HepG2 (cell line): ENCODE results near the gene MEAF6. TPM values are rescaled to one million over a fixed set of nuclear protein-coding genes. Genes with fewer than 3 reads are reported as not detected.

Experiments
- ATF3 ChIP-seq: sonication (generic); formaldehyde crosslinking; IDR thresholded peaks from 2 replicates; pipeline ENCODE4 v1.4.0; 2020; ENCODE audit warnings: missing genetic modification reagents
- EP300 ChIP-seq, 3 experiments: sonication (generic) in 1 of 3; formaldehyde crosslinking in 1 of 3; IDR thresholded peaks; 2 replicates each; pipeline versions ENCODE4 v1.5.1 to v1.6.1; 2011 to 2020; ENCODE audit warnings: low read depth in 2 of 3, low read length in 2 of 3, borderline replicate concordance in 1 of 3, improper control_type of control experiment in 1 of 3, mild to moderate bottlenecking in 1 of 3, missing genetic modification reagents in 1 of 3, moderate library complexity in 1 of 3
- GTF2F1 ChIP-seq: fragments of 150-350 bp; IDR thresholded peaks from 2 replicates; pipeline ENCODE4 v1.6.1; 2014; ENCODE audit warnings: low read length
- GZF1 ChIP-seq: sonication (generic); formaldehyde crosslinking; IDR thresholded peaks from 2 replicates; pipeline ENCODE4 v1.5.1; 2020; ENCODE audit warnings: mild to moderate bottlenecking, missing genetic modification reagents
- KLF9 ChIP-seq: IDR thresholded peaks from 2 replicates; pipeline ENCODE4 v1.6.1; 2016; ENCODE audit warnings: low read depth
- MAFG ChIP-seq: sonication (generic); formaldehyde crosslinking; IDR thresholded peaks from 2 replicates; pipeline ENCODE4 v1.5.1; 2020; ENCODE audit warnings: mild to moderate bottlenecking, missing genetic modification reagents
- NR3C1 ChIP-seq: sonication (generic); formaldehyde crosslinking; IDR thresholded peaks from 2 replicates; pipeline ENCODE4 v1.4.0; 2020; ENCODE audit warnings: missing genetic modification reagents
- RFX1 ChIP-seq: fragments of 450-650 bp; IDR thresholded peaks from 2 replicates; pipeline ENCODE4 v1.6.1; 2017
- RFX5 ChIP-seq: IDR thresholded peaks from 2 replicates; pipeline ENCODE4 v1.6.1; 2011; ENCODE audit warnings: low read depth, low read length, improper control_type of control experiment
- SNAPC4 ChIP-seq: sonication (generic); formaldehyde crosslinking; IDR thresholded peaks from 2 replicates; pipeline ENCODE4 v1.4.0; 2020; ENCODE audit warnings: mild to moderate bottlenecking, missing genetic modification reagents
- TEAD2 ChIP-seq: sonication (generic); formaldehyde crosslinking; IDR thresholded peaks from 2 replicates; pipeline ENCODE4 v1.9.0; 2021; ENCODE audit warnings: missing genetic modification reagents
- ZBTB26 ChIP-seq: IDR thresholded peaks from 2 replicates; pipeline ENCODE4 v1.6.1; 2016; ENCODE audit warnings: missing compliant biosample characterization, missing genetic modification reagents, borderline replicate concordance
- ZFP1 ChIP-seq: IDR thresholded peaks from 2 replicates; pipeline ENCODE4 v1.6.1; 2016
- ZNF160 ChIP-seq: sonication (generic); formaldehyde crosslinking; IDR thresholded peaks from 2 replicates; pipeline ENCODE4 v1.8.0; 2022; ENCODE audit warnings: mild to moderate bottlenecking, inconsistent platforms, missing genetic modification reagents
- ZNF33A ChIP-seq: sonication (generic); formaldehyde crosslinking; IDR thresholded peaks from 2 replicates; pipeline ENCODE4 v1.5.1; 2020; ENCODE audit warnings: missing genetic modification reagents, mild to moderate bottlenecking, moderate library complexity, borderline replicate concordance
- ZSCAN22 ChIP-seq: sonication (generic); formaldehyde crosslinking; IDR thresholded peaks from 2 replicates; pipeline ENCODE4 v1.4.0; 2020; ENCODE audit warnings: mild to moderate bottlenecking, missing genetic modification reagents
- polyA plus RNA-seq, 8 experiments: library from polyadenylated mRNA; depleted of rRNA in 3 of 8; stranded (reverse) in 7 of 8; unstranded in 1 of 8; fragments of >200 nt; fragmentation: Illumina TruSeq in 4 of 8; extraction: Trizol in 4 of 8; gene quantifications; 2 replicates each; pipeline versions ENCODE4 v1.2.1 to v1.2.3, GENCODE V29; 2011 to 2016; ENCODE audit warnings: low read depth in 4 of 8, missing spikeins in 1 of 8, mixed read lengths in 1 of 8; ENCODE audit not compliant: insufficient read depth in 1 of 8
- total RNA-seq, 5 experiments: library from RNA; depleted of rRNA; stranded (reverse); fragments of >200 nt; fragmentation: Illumina TruSeq; extraction: Trizol; gene quantifications; 2 replicates each; pipeline ENCODE4 v1.2.3, GENCODE V29; 2016; ENCODE audit warnings: low read depth in 1 of 5
- TF ChIP-seq, protein P1 (sequence below): sonication (generic); formaldehyde crosslinking; conservative IDR thresholded peaks from 2 replicates; pipeline ENCODE4 v1.5.0; 2020; ENCODE audit warnings: missing genetic modification reagents
- TF ChIP-seq, protein P2 (sequence below): sonication (generic); formaldehyde crosslinking; conservative IDR thresholded peaks from 2 replicates; pipeline ENCODE4 v1.4.0; 2020; ENCODE audit warnings: missing genetic modification reagents
- TF ChIP-seq, protein P3 (sequence below): sonication (generic); formaldehyde crosslinking; IDR thresholded peaks from 2 replicates; pipeline ENCODE4 v1.8.1; 2023; ENCODE audit warnings: mild to moderate bottlenecking, moderate library complexity, missing genetic modification reagents

The MEAF6 gene
- total and polyA plus RNA-seq, 2 of the 13 experiments (the other 11 are each of a cell fraction or from before 2014, with no cell fraction given), result 29.5 to 45.6 TPM

GRCh38 chr1:37553927-37554808 is 39.6 kb upstream of the MEAF6 start, which contains the start of gene SNIP1 (continued):
- TF ChIP-seq GTF2F1 (no peak; the same call in 1 of the 2 replicates), GZF1 (CRISPR knock-in tag) (no peak), ZBTB26 (CRISPR knock-in tag) (no peak), ZNF160 (no peak), ZSCAN22 (CRISPR knock-in tag) (no peak), TEAD2 (CRISPR knock-in tag) (0 out of 2 replicates have a peak, but pooled peaks have one; percentile 47), ZNF33A (CRISPR knock-in tag) (no peak), NR3C1 (CRISPR knock-in tag) (no peak), RFX1 (no peak), EP300 (IDR thresholded peaks at IDR 0.05; ENCODE audit: low read depth in 2 of 2, low read length in 2 of 2) (no peak), EP300 (CRISPR knock-in tag; IDR thresholded peaks at IDR 0.05; ENCODE audit: borderline replicate concordance) (no peak), MAFG (no peak), ATF3 (CRISPR knock-in tag) (no peak), RFX5 (no peak), SNAPC4 (CRISPR knock-in tag) (no peak), KLF9 (CRISPR knock-in tag) (peak; percentile 94; the same call in 1 of the 2 replicates), ZFP1 (CRISPR knock-in tag) (no peak)
- TF ChIP-seq, protein P1, sequence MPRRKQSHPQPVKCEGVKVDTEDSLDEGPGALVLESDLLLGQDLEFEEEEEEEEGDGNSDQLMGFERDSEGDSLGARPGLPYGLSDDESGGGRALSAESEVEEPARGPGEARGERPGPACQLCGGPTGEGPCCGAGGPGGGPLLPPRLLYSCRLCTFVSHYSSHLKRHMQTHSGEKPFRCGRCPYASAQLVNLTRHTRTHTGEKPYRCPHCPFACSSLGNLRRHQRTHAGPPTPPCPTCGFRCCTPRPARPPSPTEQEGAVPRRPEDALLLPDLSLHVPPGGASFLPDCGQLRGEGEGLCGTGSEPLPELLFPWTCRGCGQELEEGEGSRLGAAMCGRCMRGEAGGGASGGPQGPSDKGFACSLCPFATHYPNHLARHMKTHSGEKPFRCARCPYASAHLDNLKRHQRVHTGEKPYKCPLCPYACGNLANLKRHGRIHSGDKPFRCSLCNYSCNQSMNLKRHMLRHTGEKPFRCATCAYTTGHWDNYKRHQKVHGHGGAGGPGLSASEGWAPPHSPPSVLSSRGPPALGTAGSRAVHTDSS (CRISPR knock-in tag), result no peak
- TF ChIP-seq, protein P2, sequence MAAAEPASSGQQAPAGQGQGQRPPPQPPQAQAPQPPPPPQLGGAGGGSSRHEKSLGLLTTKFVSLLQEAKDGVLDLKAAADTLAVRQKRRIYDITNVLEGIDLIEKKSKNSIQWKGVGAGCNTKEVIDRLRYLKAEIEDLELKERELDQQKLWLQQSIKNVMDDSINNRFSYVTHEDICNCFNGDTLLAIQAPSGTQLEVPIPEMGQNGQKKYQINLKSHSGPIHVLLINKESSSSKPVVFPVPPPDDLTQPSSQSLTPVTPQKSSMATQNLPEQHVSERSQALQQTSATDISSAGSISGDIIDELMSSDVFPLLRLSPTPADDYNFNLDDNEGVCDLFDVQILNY (CRISPR knock-in tag), result peak; percentile 97
- TF ChIP-seq, protein P3, sequence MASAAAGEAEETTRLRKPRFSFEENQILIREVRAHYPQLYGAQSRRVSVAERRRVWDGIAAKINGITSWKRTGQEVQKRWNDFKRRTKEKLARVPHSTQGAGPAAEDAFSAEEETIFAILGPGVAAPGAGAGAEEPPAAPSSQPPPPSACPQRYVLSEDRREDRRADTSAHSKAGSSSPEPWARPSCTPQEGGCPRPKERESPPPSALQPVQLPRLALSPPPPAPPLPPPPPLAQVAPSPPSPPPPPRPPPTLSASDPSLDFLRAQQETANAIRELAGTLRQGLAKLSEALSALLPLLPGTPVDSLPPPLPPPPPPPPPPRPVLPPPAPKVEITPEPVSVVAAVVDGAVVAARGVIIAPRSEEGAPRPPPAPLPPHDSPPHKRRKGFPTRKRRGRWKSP (CRISPR knock-in tag), result no peak
